Panc1 (cell line): ENCODE measurements around the gene CDH13.

Source experiments
- POLR2AphosphoS5 ChIP-seq: IDR thresholded peaks from 2 replicates; pipeline ENCODE4 v1.6.1; 2012; ENCODE audit warnings: mild to moderate bottlenecking, low read depth, low read length, moderate library complexity
- SIN3A ChIP-seq: IDR thresholded peaks from 2 replicates; pipeline ENCODE4 v1.6.1; 2012; ENCODE audit warnings: low read depth, mild to moderate bottlenecking, low read length, moderate library complexity, borderline replicate concordance; ENCODE audit not compliant: insufficient read depth
- TCF7L2 ChIP-seq: IDR thresholded peaks from 2 replicates; pipeline ENCODE4 v1.6.1; 2011; ENCODE audit warnings: mild to moderate bottlenecking, low read depth, low read length, inconsistent platforms
- TF ChIP-seq, protein P1 (sequence below): fragments of 450-650 bp; IDR thresholded peaks from 2 replicates; pipeline ENCODE4 v1.5.1; 2017; ENCODE audit warnings: mild to moderate bottlenecking
- TF ChIP-seq, protein P2 (sequence below), 2 experiments: IDR thresholded peaks; 2 replicates each; pipeline ENCODE4 v1.6.1; 2011 to 2012; ENCODE audit warnings: low read depth in 2 of 2, control low read depth in 1 of 2, low read length in 1 of 2, mild to moderate bottlenecking in 1 of 2, moderate library complexity in 1 of 2; ENCODE audit not compliant: insufficient read depth in 1 of 2

DNA sequence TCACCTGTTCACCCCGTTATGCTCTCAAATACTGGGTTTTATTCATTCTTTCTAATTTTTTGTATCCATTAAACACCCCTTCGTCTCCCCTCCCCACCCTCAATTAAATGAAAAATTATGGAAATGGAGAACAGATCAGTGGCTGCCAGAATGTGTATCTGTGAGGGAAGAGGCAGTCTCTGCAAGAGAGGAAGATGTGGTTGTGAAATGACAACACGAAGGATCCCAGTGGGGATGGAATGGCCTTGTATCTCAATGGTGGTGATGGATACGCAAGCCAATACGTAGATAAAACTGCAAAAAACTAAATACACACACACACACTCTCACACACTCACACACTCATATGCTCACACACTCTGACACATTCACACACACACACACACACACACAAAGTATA, 570.7 kb downstream of the CDH13 start:
- TF ChIP-seq, protein P1, sequence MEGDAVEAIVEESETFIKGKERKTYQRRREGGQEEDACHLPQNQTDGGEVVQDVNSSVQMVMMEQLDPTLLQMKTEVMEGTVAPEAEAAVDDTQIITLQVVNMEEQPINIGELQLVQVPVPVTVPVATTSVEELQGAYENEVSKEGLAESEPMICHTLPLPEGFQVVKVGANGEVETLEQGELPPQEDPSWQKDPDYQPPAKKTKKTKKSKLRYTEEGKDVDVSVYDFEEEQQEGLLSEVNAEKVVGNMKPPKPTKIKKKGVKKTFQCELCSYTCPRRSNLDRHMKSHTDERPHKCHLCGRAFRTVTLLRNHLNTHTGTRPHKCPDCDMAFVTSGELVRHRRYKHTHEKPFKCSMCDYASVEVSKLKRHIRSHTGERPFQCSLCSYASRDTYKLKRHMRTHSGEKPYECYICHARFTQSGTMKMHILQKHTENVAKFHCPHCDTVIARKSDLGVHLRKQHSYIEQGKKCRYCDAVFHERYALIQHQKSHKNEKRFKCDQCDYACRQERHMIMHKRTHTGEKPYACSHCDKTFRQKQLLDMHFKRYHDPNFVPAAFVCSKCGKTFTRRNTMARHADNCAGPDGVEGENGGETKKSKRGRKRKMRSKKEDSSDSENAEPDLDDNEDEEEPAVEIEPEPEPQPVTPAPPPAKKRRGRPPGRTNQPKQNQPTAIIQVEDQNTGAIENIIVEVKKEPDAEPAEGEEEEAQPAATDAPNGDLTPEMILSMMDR: no peak
- TF ChIP-seq POLR2AphosphoS5: no peak
- TF ChIP-seq, protein P2, sequence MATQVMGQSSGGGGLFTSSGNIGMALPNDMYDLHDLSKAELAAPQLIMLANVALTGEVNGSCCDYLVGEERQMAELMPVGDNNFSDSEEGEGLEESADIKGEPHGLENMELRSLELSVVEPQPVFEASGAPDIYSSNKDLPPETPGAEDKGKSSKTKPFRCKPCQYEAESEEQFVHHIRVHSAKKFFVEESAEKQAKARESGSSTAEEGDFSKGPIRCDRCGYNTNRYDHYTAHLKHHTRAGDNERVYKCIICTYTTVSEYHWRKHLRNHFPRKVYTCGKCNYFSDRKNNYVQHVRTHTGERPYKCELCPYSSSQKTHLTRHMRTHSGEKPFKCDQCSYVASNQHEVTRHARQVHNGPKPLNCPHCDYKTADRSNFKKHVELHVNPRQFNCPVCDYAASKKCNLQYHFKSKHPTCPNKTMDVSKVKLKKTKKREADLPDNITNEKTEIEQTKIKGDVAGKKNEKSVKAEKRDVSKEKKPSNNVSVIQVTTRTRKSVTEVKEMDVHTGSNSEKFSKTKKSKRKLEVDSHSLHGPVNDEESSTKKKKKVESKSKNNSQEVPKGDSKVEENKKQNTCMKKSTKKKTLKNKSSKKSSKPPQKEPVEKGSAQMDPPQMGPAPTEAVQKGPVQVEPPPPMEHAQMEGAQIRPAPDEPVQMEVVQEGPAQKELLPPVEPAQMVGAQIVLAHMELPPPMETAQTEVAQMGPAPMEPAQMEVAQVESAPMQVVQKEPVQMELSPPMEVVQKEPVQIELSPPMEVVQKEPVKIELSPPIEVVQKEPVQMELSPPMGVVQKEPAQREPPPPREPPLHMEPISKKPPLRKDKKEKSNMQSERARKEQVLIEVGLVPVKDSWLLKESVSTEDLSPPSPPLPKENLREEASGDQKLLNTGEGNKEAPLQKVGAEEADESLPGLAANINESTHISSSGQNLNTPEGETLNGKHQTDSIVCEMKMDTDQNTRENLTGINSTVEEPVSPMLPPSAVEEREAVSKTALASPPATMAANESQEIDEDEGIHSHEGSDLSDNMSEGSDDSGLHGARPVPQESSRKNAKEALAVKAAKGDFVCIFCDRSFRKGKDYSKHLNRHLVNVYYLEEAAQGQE (IDR thresholded peaks at IDR 0.05; ENCODE audit: insufficient read depth in 1 of 2, low read depth in 2 of 2, low read length in 1 of 2): no peak
- no peak for TF ChIP-seq SIN3A
- no peak for TF ChIP-seq TCF7L2
